Spinal cord (tissue), 10 donors: ENCODE results near the gene APOC1. TPM values are rescaled to one million over a fixed set of nuclear protein-coding genes. Genes with fewer than 3 reads are reported as not detected.
A peak's percentile ranks its signal among the peaks of the same experiment; 100 is the strongest.
"Not testable (repeated sequence)": the region's sequence is repeated elsewhere in the genome, so short reads cannot be mapped to it uniquely, and the experiment has no call there.

ENCODE experiments used
- DNase-seq, 6 donors: peaks; one replicate each; pipeline versions ENCODE4 v3.0.0 to v3.0.0-alpha.2; 2013 to 2015; ENCODE audit warnings: low spot score in 6 of 6, low read depth in 4 of 6
- H3K27ac ChIP-seq: one replicate; pipeline ENCODE4 v1.5.1; 2013; ENCODE audit warnings: low read depth, low read length, control low read depth
- H3K27me3 ChIP-seq: one replicate; pipeline ENCODE4 v1.6.1; 2013; ENCODE audit warnings: low read length; ENCODE audit not compliant: control insufficient read depth, insufficient read depth
- H3K36me3 ChIP-seq: one replicate; pipeline ENCODE4 v1.6.1; 2013; ENCODE audit warnings: low read length; ENCODE audit not compliant: control insufficient read depth, insufficient read depth
- H3K4me1 ChIP-seq: one replicate; pipeline ENCODE4 v1.6.1; 2013; ENCODE audit warnings: low read length; ENCODE audit not compliant: control insufficient read depth, insufficient read depth
- H3K4me3 ChIP-seq: one replicate; pipeline ENCODE4 v1.5.1; 2013; ENCODE audit warnings: low read depth, low read length, control low read depth
- H3K9me3 ChIP-seq: one replicate; pipeline ENCODE4 v1.6.1; 2013; ENCODE audit warnings: low read length; ENCODE audit not compliant: control insufficient read depth, insufficient read depth
- WGBS: methylation state at CpG from one replicate; pipeline ENCODE4 v1.1.5; 2013; ENCODE audit warnings: missing lambda C conversion rate; ENCODE audit not compliant: insufficient coverage; 5-methylcytosine and 5-hydroxymethylcytosine counted together
- long read RNA-seq, 4 donors: transcript quantifications; one replicate each; lab custom pipeline, GENCODE V29; 2026
- polyA plus RNA-seq, 2 donors: library from polyadenylated mRNA; unstranded; fragments of 120-200 nt; gene quantifications; one replicate each; pipeline ENCODE4 v1.2.1, GENCODE V29; 2013; ENCODE audit not compliant: insufficient read length in 2 of 2
- total RNA-seq, 2 donors: library from RNA; depleted of rRNA in 1 of 2; stranded (reverse); fragments of 120-200 nt in 1 of 2; fragments of >200 nt in 1 of 2; gene quantifications; one replicate each; pipeline versions ENCODE4 v1.2.3 to v1.2.4, GENCODE V29; 2013 to 2014
- donor health status: healthy.

The APOC1 gene
- 10 to 100 TPM; 28.3 to 93.9 TPM for total RNA-seq
- polyA plus RNA-seq, result 100 to 1,000 TPM; 101 to 103 TPM
- long read RNA-seq, donor 1, transcript APOC1-208 (4 exons, 430 nt), result major isoform, 38 of 72 reads
- long read RNA-seq, donor 1, partial matches to known transcripts, result 30 of 72 reads
- long read RNA-seq, donor 1, other reads (novel, unspliced or antisense), result 0 of 72 reads
- long read RNA-seq, donor 2, transcript APOC1-208 (4 exons, 430 nt), result major isoform, 14 of 15 reads
- long read RNA-seq, donor 2, partial matches to known transcripts, result 0 of 15 reads
- long read RNA-seq, donor 2, other reads (novel, unspliced or antisense), result 0 of 15 reads
- long read RNA-seq, donor 3, transcript APOC1-208 (4 exons, 430 nt), result major isoform, 8 of 12 reads
- long read RNA-seq, donor 3, partial matches to known transcripts, result 0 of 12 reads
- long read RNA-seq, donor 3, other reads (novel, unspliced or antisense), result 0 of 12 reads
- long read RNA-seq, donor 4, transcript APOC1-208 (4 exons, 430 nt), result major isoform, 12 of 12 reads
- long read RNA-seq, donor 4, partial matches to known transcripts, result 0 of 12 reads
- long read RNA-seq, donor 4, other reads (novel, unspliced or antisense), result 0 of 12 reads

- WGBS, result 6% methylated on average over 6 of the region's 28 CpGs
- H3K27ac ChIP-seq, H3K27me3 ChIP-seq, H3K9me3 ChIP-seq, H3K36me3 ChIP-seq: not testable (repeated sequence)
- H3K4me1 ChIP-seq, result peaks cover 47% of the 10 kb centered on the region
- H3K4me3 ChIP-seq, result peak within 1 kb of the TSS; percentile 55
- DNase-seq, result peak; percentile 82 to 98 (median 87)
Observed at GRCh38 chr19:44914433-44915206, at the start of gene APOC1. APOC1 (plus strand) TSS chr19:44914608; CDS start chr19:44914892, 284 bp downstream.

- 84% methylated on average over 27 of the region's 27 CpGs for WGBS
- Histone ChIP-seq H3K36me3 (peaks cover 40% of the 10 kb centered on the region), H3K9me3 (no peaks in the 10 kb centered on the region), H3K4me3 (no peak overlapping the region), H3K27ac (no peak overlapping the region), H3K4me1 (no peaks in the 10 kb centered on the region), H3K27me3 (no peaks in the 10 kb centered on the region)
- DNase-seq, result no peak
Observed at GRCh38 chr19:44865196-44865767, 49.1 kb upstream of the APOC1 start.

- no peak for DNase-seq
- H3K27ac ChIP-seq, result no peak overlapping the region
- H3K27me3 ChIP-seq, result no peaks in the 10 kb centered on the region
- WGBS, result 100% methylated on average over 3 of the region's 4 CpGs
- no peak overlapping the region for H3K4me3 ChIP-seq
- no peaks in the 10 kb centered on the region for H3K4me1 ChIP-seq
- no peaks in the 10 kb centered on the region for H3K9me3 ChIP-seq
- peaks cover 47% of the 10 kb centered on the region for H3K36me3 ChIP-seq
Observed at GRCh38 chr19:44866664-44867063, 47.7 kb upstream of the APOC1 start.

GRCh38 chr19:44867578-44867977 lies 46.8 kb upstream of the APOC1 start:
- Histone ChIP-seq H3K4me1 (no peaks in the 10 kb centered on the region), H3K36me3 (peaks cover 52% of the 10 kb centered on the region), H3K4me3 (no peak overlapping the region), H3K27ac (no peak overlapping the region), H3K9me3 (no peaks in the 10 kb centered on the region), H3K27me3 (no peaks in the 10 kb centered on the region)
- no peak for DNase-seq
- WGBS, result 82% methylated on average over 12 of the region's 12 CpGs

- no peak for DNase-seq
- no peaks in the 10 kb centered on the region for H3K9me3 ChIP-seq
- 82% methylated on average over 12 of the region's 13 CpGs for WGBS
- H3K4me1 ChIP-seq, result no peaks in the 10 kb centered on the region
- peaks cover 73% of the 10 kb centered on the region for H3K36me3 ChIP-seq
- H3K27me3 ChIP-seq, result no peaks in the 10 kb centered on the region
- H3K27ac ChIP-seq, result no peak overlapping the region
- H3K4me3 ChIP-seq, result no peak overlapping the region
Observed at GRCh38 chr19:44869733-44870470, 44.5 kb upstream of the APOC1 start.

- H3K4me3 ChIP-seq, result no peak overlapping the region
- no peaks in the 10 kb centered on the region for H3K9me3 ChIP-seq
- H3K36me3 ChIP-seq, result peaks cover 71% of the 10 kb centered on the region
- H3K4me1 ChIP-seq, result no peaks in the 10 kb centered on the region
- no peak overlapping the region for H3K27ac ChIP-seq
- 94% methylated on average over 14 of the region's 14 CpGs for WGBS
- no peak for DNase-seq
- no peaks in the 10 kb centered on the region for H3K27me3 ChIP-seq
Observed at GRCh38 chr19:44871809-44872208, 42.6 kb upstream of the APOC1 start.

GRCh38 chr19:44872661-44873060 lies 41.7 kb upstream of the APOC1 start:
- Histone ChIP-seq H3K36me3 (peaks cover 74% of the 10 kb centered on the region), H3K27me3 (no peaks in the 10 kb centered on the region), H3K9me3 (no peaks in the 10 kb centered on the region), H3K4me3 (no peak overlapping the region), H3K4me1 (no peaks in the 10 kb centered on the region), H3K27ac (no peak overlapping the region)
- 92% methylated on average over 2 of the region's 4 CpGs for WGBS
- no peak for DNase-seq

GRCh38 chr19:44874317-44874716 lies 40.1 kb upstream of the APOC1 start:
- H3K4me1 ChIP-seq, result no peaks in the 10 kb centered on the region
- H3K27me3 ChIP-seq, result no peaks in the 10 kb centered on the region
- WGBS, result 95% methylated on average over 14 of the region's 16 CpGs
- no peak overlapping the region for H3K27ac ChIP-seq
- peaks cover 83% of the 10 kb centered on the region for H3K36me3 ChIP-seq
- H3K9me3 ChIP-seq, result no peaks in the 10 kb centered on the region
- no peak for DNase-seq
- no peak overlapping the region for H3K4me3 ChIP-seq
